GM12878 (cell line): ENCODE measurements around the gene KRT6B. TPM values are rescaled to one million over a fixed set of nuclear protein-coding genes. Genes with fewer than 3 reads are reported as not detected.

Experiments used
- ATAC-seq: fragments of 200-7000 bp; cut with Tn5 transposase; 3 replicates; pipeline ENCODE4 v1.9.1; 2020; ENCODE audit warnings: mild to moderate bottlenecking, moderate library complexity
- BruUV-seq: library from RNA; stranded (reverse); fragments of 400-500 nt; replicated peaks from 2 replicates; lab custom pipeline; 2021; lab: Mats Ljungman, UMichigan
- CTCF ChIA-PET: fragments of 300-600 bp; sonication (Branson Sonifier 250); formaldehyde crosslinking; extraction: SDS; loops from one replicate; lab custom pipeline; 2021; ENCODE audit warnings: inconsistent platforms; lab: Yijun Ruan, JAX
- POLR2A ChIA-PET: fragments of 350-600 bp; formaldehyde crosslinking; extraction: SDS; loops from one replicate; lab custom pipeline; 2021; ENCODE audit warnings: inconsistent platforms; lab: Charles Lee
- RAD21 ChIA-PET: fragments of 300-600 bp; sonication (Branson Sonifier 250); formaldehyde crosslinking; loops from one replicate; lab custom pipeline; 2023; ENCODE audit warnings: antibody characterized with exemption; ENCODE audit not compliant: unreplicated experiment; lab: Charles Lee
- SMC1A ChIA-PET: fragments of 300-600 bp; sonication (Branson Sonifier 250); formaldehyde crosslinking; loops from one replicate; lab custom pipeline; 2023; ENCODE audit not compliant: unreplicated experiment, uncharacterized antibody; lab: Charles Lee
- DNase-seq: peaks from one replicate; pipeline ENCODE4 v3.0.0-alpha.2; 2011; ENCODE audit warnings: low read depth, low spot score
- FAIRE-seq: peaks from 3 replicates; lab custom pipeline; 2011; peaks lifted over from hg19 to GRCh38; lab: Jason Lieb, UNC
- H2AFZ ChIP-seq: 2 replicates; pipeline ENCODE4 v1.6.0; 2011; ENCODE audit warnings: low read depth, low read length, control low read depth; ENCODE audit not compliant: control insufficient read depth
- H3K27ac ChIP-seq: 2 replicates; pipeline ENCODE4 v1.5.1; 2011; ENCODE audit warnings: control low read depth; ENCODE audit not compliant: control insufficient read depth, insufficient read depth
- H3K27me3 ChIP-seq, 2 experiments: replicated peaks in 1 of 2; 2 replicates each; pipeline versions ENCODE4 v1.6.0 to v1.6.1; 2011; ENCODE audit warnings: low read length in 1 of 2; ENCODE audit not compliant: control insufficient read depth in 2 of 2, insufficient read depth in 2 of 2
- H3K36me3 ChIP-seq, 2 experiments: 2 replicates each; pipeline ENCODE4 v1.5.1; 2011; ENCODE audit warnings: low read length in 1 of 2; ENCODE audit not compliant: control insufficient read depth in 2 of 2, insufficient read depth in 2 of 2
- H3K4me1 ChIP-seq: 2 replicates; pipeline ENCODE4 v1.6.1; 2011; ENCODE audit warnings: mild to moderate bottlenecking, low read length, moderate library complexity, mixed read lengths; ENCODE audit not compliant: control insufficient read depth, insufficient read depth
- H3K4me2 ChIP-seq: 2 replicates; pipeline ENCODE4 v1.6.0; 2011; ENCODE audit warnings: control low read depth; ENCODE audit not compliant: control insufficient read depth, insufficient read depth
- H3K4me3 ChIP-seq: fragments of 200-600 bp; sonication (generic); 2 replicates; pipeline ENCODE4 v1.5.1; 2016
- H3K79me2 ChIP-seq: 2 replicates; pipeline ENCODE4 v1.6.0; 2011; ENCODE audit warnings: low read length; ENCODE audit not compliant: control insufficient read depth, insufficient read depth
- H3K9ac ChIP-seq: 2 replicates; pipeline ENCODE4 v1.8.0; 2011; ENCODE audit warnings: low read length, control low read depth, mixed read lengths; ENCODE audit not compliant: control insufficient read depth, insufficient read depth
- H3K9me3 ChIP-seq: replicated peaks from 3 replicates; pipeline ENCODE4 v1.5.1; 2011; ENCODE audit warnings: mild to moderate bottlenecking, low read length; ENCODE audit not compliant: control insufficient read depth, insufficient read depth
- H4K20me1 ChIP-seq: 2 replicates; pipeline ENCODE4 v1.6.0; 2011; ENCODE audit not compliant: control insufficient read depth, insufficient read depth
- ATF7 ChIP-seq: fragments of 450-650 bp; IDR thresholded peaks from 2 replicates; pipeline ENCODE4 v1.6.1; 2016; ENCODE audit warnings: low read depth, mild to moderate bottlenecking
- CHD4 ChIP-seq: fragments of 200-600 bp; sonication (generic); IDR thresholded peaks from 2 replicates; pipeline ENCODE4 v1.6.1; 2016; ENCODE audit warnings: mild to moderate bottlenecking
- CREB1 ChIP-seq: IDR thresholded peaks from 2 replicates; pipeline ENCODE4 v1.6.1; 2012; ENCODE audit warnings: low read depth, mild to moderate bottlenecking, inconsistent platforms
- E4F1 ChIP-seq: fragments of 450-650 bp; IDR thresholded peaks from 2 replicates; pipeline ENCODE4 v1.6.1; 2018; ENCODE audit warnings: borderline replicate concordance, mild to moderate bottlenecking; ENCODE audit not compliant: partially characterized antibody
- ELK1 ChIP-seq: IDR thresholded peaks from 2 replicates; pipeline ENCODE4 v1.6.1; 2012; ENCODE audit warnings: low read depth, low read length, improper control_type of control experiment
- HDGF ChIP-seq: fragments of 450-650 bp; IDR thresholded peaks from 2 replicates; pipeline ENCODE4 v1.6.1; 2016; ENCODE audit warnings: antibody characterized with exemption
- NBN ChIP-seq: fragments of 450-650 bp; IDR thresholded peaks from 2 replicates; pipeline ENCODE4 v1.6.1; 2016
- NR2C2 ChIP-seq: IDR thresholded peaks from 2 replicates; pipeline ENCODE4 v1.6.1; 2011; ENCODE audit warnings: borderline replicate concordance, low read depth; ENCODE audit not compliant: control insufficient read depth, insufficient read length
- REST ChIP-seq: IDR thresholded peaks from 2 replicates; pipeline ENCODE4 v1.6.1; 2012; ENCODE audit warnings: mild to moderate bottlenecking, low read depth, low read length
- SMC3 ChIP-seq: IDR thresholded peaks from 2 replicates; pipeline ENCODE4 v1.6.1; 2011; ENCODE audit warnings: low read length, improper control_type of control experiment, borderline replicate concordance
- SP1 ChIP-seq: IDR thresholded peaks from one replicate; pipeline ENCODE4 v1.6.1; 2011; ENCODE audit warnings: low read depth, low read length
- SUZ12 ChIP-seq: fragments of 200-600 bp; sonication (generic); IDR thresholded peaks from one replicate; pipeline ENCODE4 v1.6.1; 2018; ENCODE audit warnings: antibody characterized with exemption, mild to moderate bottlenecking; ENCODE audit not compliant: unreplicated experiment
- TBL1XR1 ChIP-seq: IDR thresholded peaks from 2 replicates; pipeline ENCODE4 v1.6.1; 2012; ENCODE audit warnings: low read depth, low read length, improper control_type of control experiment
- ZNF687 ChIP-seq: fragments of 450-650 bp; IDR thresholded peaks from 2 replicates; pipeline ENCODE4 v1.6.1; 2017; ENCODE audit warnings: mild to moderate bottlenecking, moderate library complexity
- WGBS: methylation state at CpG from one replicate; pipeline ENCODE4 v1.1.6; 2016; ENCODE audit warnings: low lambda C conversion rate; ENCODE audit not compliant: insufficient replicate concordance, insufficient coverage; ENCODE audit errors: missing lambda C conversion rate; 5-methylcytosine and 5-hydroxymethylcytosine counted together
- in situ Hi-C: fragments of 300-500 bp; cut with MboI; formaldehyde crosslinking; loops from 9 replicates; pipeline ENCODE4 v1.14.3; 2018; ENCODE audit warnings: mixed read lengths
- intact Hi-C: fragments of 100-400 bp; cut with micrococcal nuclease; formaldehyde crosslinking; loops from one replicate; pipeline ENCODE4 v1.14.2; 2022; ENCODE audit not compliant: unreplicated experiment
- polyA plus RNA-seq, 11 experiments: library from polyadenylated mRNA; depleted of rRNA in 4 of 11; unstranded in 6 of 11; stranded (reverse) in 5 of 11; fragments of >200 nt; fragmentation: Nextera tagmentation in 4 of 11; fragmentation: Illumina TruSeq in 1 of 11; extraction: Ambion mirVana in 4 of 11; extraction: Trizol in 1 of 11; gene quantifications; 1 replicate in 1 of 11; 2 replicates in 10 of 11; pipeline versions ENCODE4 v1.2.1 to v1.2.3, GENCODE V29; 2011 to 2016; ENCODE audit warnings: inconsistent platforms in 2 of 11, missing spikeins in 2 of 11, low read depth in 1 of 11
- total RNA-seq, 4 experiments: library from RNA; depleted of rRNA in 3 of 4; stranded (reverse); fragments of >200 nt in 3 of 4; fragmentation: Illumina TruSeq in 1 of 4; extraction: Trizol in 1 of 4; gene quantifications; 2 replicates each; pipeline versions ENCODE4 v1.2.1 to v1.2.3, GENCODE V29; 2013 to 2021

The KRT6B gene
- total and polyA plus RNA-seq, 10 of the 15 experiments (the other 5 are each of a cell fraction or from before 2014, with no cell fraction given), result 0.07 TPM; not detected in 9

GRCh38 chr12:52418576-52419110, 33.3 kb downstream of the KRT6B start:
- in situ Hi-C loops (no loop called here), intact Hi-C loops (no loop called here)
- no peak overlapping the region for H3K4me2 ChIP-seq
- BruUV-seq, result no TSS peak
- H3K27ac ChIP-seq, result no peak overlapping the region
- no peaks in the 10 kb centered on the region for H3K36me3 ChIP-seq
- RAD21 ChIA-PET, result no interaction called here
- H3K4me1 ChIP-seq, result no peaks in the 10 kb centered on the region
- SMC1A ChIA-PET, result no interaction called here
- no peak overlapping the region for H2AFZ ChIP-seq
- no peaks in the 10 kb centered on the region for H3K9me3 ChIP-seq
- WGBS, result 13% methylated on average over 4 of the region's 4 CpGs
- ATAC-seq (no peak), FAIRE-seq (no peak), DNase-seq (no peak)
- H3K4me3 ChIP-seq, result no peak overlapping the region
- H3K9ac ChIP-seq, result no peak overlapping the region
- POLR2A ChIA-PET, result no interaction called here
- CTCF ChIA-PET, result no interaction called here
- no peaks in the 10 kb centered on the region for H3K79me2 ChIP-seq
- no peaks in the 10 kb centered on the region for H4K20me1 ChIP-seq
- peaks cover 0 to 4% of the 10 kb centered on the region in 2 experiments; a peak in 2 of 4 replicates for H3K27me3 ChIP-seq
- TF ChIP-seq NBN (no peak), SMC3 (no peak), TBL1XR1 (no peak), ZNF687 (no peak), CREB1 (no peak), E4F1 (no peak), ATF7 (no peak), HDGF (no peak), SUZ12 (no peak), NR2C2 (no peak), SP1 (no peak), ELK1 (no peak), CHD4 (no peak), REST (no peak)
